Activated CD8-positive, alpha-beta memory T cell treated with anti-CD3 and anti-CD28 coated beads, Interleukin-2, amount 50 U/mL, for 1 hour (primary cell): ENCODE data around the gene CDKAL1.
"Not testable (repeated sequence)": the region's sequence is repeated elsewhere in the genome, so short reads cannot be mapped to it uniquely, and the experiment has no call there.

ENCODE experiments used
- DNase-seq: peaks from one replicate; pipeline ENCODE4 v3.0.0-alpha.2; 2020; ENCODE audit errors: extremely low read depth

The CDKAL1 gene

DNA sequence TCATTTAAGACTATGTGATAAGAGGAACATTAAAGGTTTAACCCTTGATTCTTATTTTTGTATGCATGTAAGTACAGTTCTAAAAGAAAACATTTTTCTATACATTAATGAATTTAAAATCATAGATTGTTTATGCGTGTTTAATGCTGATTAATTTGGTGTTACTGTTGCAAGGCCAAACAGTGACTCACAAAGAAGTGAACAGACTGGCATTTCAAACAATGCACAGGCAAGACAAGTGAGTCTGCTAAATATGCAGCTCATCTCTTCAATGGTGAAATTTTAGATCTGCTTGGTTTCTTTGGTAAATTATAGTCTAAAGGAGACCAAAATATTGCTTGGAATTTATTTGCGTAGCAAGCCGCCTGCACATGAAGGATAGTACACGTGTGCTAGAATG lies 641.9 kb downstream of the CDKAL1 start:
- DNase-seq: no peak

DNA sequence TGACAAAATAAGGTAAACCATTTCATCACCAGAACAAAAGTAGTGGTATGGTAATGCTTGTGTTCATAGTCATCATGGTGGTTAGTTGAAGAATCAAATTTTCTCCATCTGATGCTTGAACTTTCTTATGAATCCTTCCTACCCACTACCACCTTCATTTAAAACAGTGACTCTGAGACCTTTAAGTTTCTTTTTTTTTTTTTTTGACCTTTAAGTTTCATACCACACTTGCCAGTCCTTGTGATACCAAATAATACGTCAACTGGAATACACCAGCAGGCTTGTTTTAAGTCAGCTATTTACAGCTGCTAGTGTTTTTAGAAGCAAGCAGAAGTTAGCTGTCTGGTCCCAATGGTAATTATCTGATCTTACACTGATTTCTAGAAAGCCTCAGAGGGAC lies 645.9 kb downstream of the CDKAL1 start:
- no peak for DNase-seq

- DNase-seq: no peak
Observed at GRCh38 chr6:21180800-21181337, 646.6 kb downstream of the CDKAL1 start.

- DNase-seq: no peak
Observed at GRCh38 chr6:21181866-21182265, 647.6 kb downstream of the CDKAL1 start.

DNA sequence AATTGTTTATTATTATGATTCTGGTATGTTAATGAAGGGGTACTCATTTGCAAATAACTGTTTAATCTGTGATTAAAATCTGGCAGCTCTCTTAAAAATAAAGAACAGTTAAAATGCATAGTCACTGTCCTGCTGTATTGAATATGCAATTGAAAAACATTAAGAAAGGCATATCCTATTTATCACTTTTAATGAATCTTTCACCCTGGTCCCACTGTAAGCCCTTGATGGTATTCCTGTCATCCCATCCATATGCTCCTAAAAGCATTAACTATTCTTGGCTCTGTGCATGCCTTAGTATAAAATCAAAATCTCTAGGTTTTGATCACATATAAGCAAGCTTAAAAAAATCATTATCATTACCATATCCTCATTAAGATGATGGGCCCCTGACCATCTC lies 648.3 kb downstream of the CDKAL1 start:
- no peak for DNase-seq

- DNase-seq: no peak
Observed at GRCh38 chr6:21185861-21186478, 651.7 kb downstream of the CDKAL1 start.

GRCh38 chr6:21186479-21187055 lies 652.3 kb downstream of the CDKAL1 start:
- no peak for DNase-seq

- no peak for DNase-seq
Observed at GRCh38 chr6:21187485-21187884, 653.2 kb downstream of the CDKAL1 start.

DNA sequence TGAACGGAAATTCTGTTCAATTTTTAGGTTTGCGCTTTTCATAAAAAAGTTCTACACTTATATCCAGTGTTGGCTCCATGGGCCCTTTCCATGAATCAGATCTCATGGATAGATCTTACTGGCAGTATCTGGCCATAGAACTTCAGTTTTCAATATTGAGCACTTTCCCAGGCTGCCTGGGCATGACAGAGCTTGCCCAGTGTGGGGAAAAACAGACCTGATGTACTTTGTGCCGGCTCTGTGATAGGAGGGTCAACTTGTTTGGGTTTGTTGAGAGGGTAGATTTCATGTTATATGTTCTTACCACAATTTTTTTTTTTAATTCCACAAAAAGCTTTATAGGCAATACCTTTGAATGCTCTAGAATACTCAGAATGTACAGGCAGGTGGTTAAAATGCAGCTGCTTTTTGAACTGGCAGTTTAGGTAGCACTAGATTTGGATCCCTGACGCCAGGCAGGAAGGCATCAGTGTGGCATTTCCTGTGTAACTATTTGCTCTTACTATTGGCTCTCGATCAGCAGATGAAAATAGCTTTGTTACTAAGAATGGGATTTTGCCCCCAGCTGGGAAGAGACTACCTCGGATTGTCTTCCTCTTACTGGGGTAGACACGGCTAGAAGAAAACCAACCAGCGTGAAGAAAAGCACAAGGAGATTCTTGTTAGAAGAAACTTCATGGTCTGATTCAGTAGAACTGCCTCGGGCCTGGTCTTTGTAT lies 654.4 kb downstream of the CDKAL1 start:
- DNase-seq: no peak

DNA sequence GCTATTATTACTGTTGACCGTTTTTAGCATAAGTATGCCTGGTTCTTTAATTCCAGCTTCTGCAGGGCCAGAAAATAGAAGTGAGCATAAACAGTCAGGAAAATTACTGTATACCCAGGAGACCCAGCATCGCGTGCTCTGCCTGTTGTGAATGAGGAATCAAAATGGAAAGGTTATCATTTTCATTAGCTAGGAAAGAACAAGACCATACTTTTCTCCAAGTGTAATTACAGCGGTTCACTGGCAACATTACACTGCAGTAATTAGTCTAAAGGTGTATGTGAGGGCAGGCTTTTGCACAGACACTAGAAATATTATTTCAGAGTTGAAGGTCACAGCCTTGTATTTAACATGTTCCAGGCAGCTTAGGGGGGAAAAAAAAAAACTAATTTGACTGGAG lies 655.5 kb downstream of the CDKAL1 start:
- no peak for DNase-seq

GRCh38 chr6:21190701-21191100 lies 656.4 kb downstream of the CDKAL1 start:
- DNase-seq: no peak

GRCh38 chr6:21193790-21194475 lies 659.7 kb downstream of the CDKAL1 start:
- no peak for DNase-seq

GRCh38 chr6:21195301-21195700 lies 661.0 kb downstream of the CDKAL1 start:
- DNase-seq: not testable (repeated sequence)

- no peak for DNase-seq
Observed at GRCh38 chr6:21198032-21198640, 663.9 kb downstream of the CDKAL1 start.

- DNase-seq: no peak
Observed at GRCh38 chr6:21199262-21199661, 665.0 kb downstream of the CDKAL1 start.

DNA sequence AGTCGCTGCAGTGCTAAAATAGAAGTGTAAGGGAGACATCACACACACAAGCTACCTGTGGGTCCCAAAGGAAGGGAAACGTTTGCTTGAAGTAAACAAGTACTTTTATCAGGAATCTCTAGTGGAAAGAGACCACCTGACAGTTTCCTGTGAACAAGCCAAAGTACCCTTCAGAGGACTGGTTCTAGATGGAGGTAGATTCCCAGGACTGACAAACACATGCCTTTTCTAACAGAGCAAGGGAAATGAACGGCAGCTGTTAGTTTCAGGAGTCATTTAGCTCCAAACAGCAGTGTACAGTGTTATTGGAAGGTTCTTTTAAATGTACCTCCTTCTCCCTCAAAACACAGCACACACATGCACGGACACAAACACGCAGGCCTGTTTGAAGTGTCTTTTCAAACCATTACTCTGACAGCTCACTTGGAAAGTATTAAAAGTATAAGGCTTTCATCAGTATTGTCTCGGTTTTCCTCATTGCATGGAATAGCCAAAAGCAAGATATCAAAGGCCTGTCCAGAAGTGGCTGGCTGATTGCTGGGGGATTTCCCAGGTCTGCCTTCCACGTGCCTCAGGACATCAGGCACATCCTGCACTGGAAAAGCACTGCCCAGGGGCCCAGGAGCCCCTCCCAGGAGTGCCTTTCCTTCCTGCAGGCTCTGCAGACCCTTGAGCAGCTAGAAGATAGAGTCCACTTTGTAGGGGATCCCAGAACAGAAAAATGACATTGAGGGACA lies 666.0 kb downstream of the CDKAL1 start:
- DNase-seq: no peak

DNA sequence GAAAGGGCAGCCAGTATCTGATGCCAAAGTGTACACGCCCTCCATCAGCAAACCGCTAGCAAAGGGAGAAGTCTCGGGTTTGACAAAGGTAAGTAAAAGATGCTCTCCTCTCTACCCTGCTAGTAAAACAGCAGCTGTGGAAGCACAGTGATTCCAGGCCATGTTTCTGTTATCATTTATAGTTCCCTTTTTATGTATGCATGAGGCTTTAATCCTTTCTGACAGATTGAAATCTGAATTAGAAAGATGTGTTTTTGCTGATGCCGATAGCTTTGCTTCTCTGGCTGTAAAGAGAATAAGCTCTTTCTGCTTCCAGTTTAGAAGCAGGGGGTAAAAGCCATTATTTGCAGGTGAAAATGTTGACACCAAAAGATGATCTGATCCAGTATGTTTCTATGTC lies 666.9 kb downstream of the CDKAL1 start:
- DNase-seq: no peak

- DNase-seq: no peak
Observed at GRCh38 chr6:21201637-21202350, 667.5 kb downstream of the CDKAL1 start.

DNA sequence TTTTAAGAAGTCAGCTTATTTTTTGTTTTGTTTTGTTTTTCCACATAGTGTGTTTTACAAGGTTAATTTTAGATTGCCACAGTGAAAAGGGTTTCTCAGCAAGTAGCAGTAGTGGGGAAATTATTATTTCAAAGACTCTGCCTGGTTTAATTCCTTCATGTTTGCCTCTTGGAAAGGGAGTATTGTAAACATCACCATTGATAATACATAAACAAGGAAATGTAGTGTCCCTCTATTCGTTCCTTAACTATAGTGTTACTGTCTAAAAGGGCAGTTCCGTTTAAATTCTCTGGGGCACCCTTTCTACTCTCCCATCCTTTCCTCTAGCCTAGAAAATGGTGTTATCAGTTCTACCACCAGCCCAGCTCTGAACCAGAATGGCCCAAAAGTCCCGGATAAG lies 668.3 kb downstream of the CDKAL1 start:
- DNase-seq: no peak

- DNase-seq: no peak
Observed at GRCh38 chr6:21204951-21205350, 670.7 kb downstream of the CDKAL1 start.
